Neural progenitor cell (in vitro differentiated cells): ENCODE data around the gene ATXN3. TPM values are rescaled to one million over a fixed set of nuclear protein-coding genes. Genes with fewer than 3 reads are reported as not detected.
"Not testable (repeated sequence)": the region's sequence is repeated elsewhere in the genome, so short reads cannot be mapped to it uniquely, and the experiment has no call there.

Source experiments
- DNase-seq: peaks from one replicate; pipeline ENCODE4 v3.0.0-alpha.2; 2016; ENCODE audit warnings: low spot score
- H2AFZ ChIP-seq: fragments of 200-600 bp; sonication (generic); replicated peaks from 2 replicates; pipeline ENCODE4 v1.6.1; 2016; ENCODE audit warnings: antibody characterized with exemption
- H3F3A ChIP-seq: fragments of 200-600 bp; sonication (generic); 2 replicates; pipeline ENCODE4 v1.6.1; 2016; ENCODE audit warnings: antibody characterized with exemption, low read depth
- H3K27ac ChIP-seq: fragments of 200-600 bp; sonication (generic); 2 replicates; pipeline ENCODE4 v1.5.1; 2016; ENCODE audit warnings: mild to moderate bottlenecking
- H3K27me3 ChIP-seq: fragments of 200-600 bp; sonication (generic); 2 replicates; pipeline ENCODE4 v1.6.1; 2016; ENCODE audit warnings: mild to moderate bottlenecking, moderate library complexity
- H3K36me3 ChIP-seq: fragments of 200-600 bp; sonication (generic); 2 replicates; pipeline ENCODE4 v1.5.1; 2016
- H3K4me1 ChIP-seq: fragments of 200-600 bp; sonication (generic); 2 replicates; pipeline ENCODE4 v1.6.1; 2016; ENCODE audit warnings: mixed run types
- H3K4me2 ChIP-seq: fragments of 200-600 bp; sonication (generic); 2 replicates; pipeline ENCODE4 v1.6.1; 2016
- H3K4me3 ChIP-seq: fragments of 200-600 bp; sonication (generic); 2 replicates; pipeline ENCODE4 v1.5.1; 2016
- H3K79me2 ChIP-seq: fragments of 200-600 bp; sonication (generic); 2 replicates; pipeline ENCODE4 v1.6.1; 2016; ENCODE audit warnings: low read depth
- H3K9ac ChIP-seq: fragments of 200-600 bp; sonication (generic); 2 replicates; pipeline ENCODE4 v1.6.1; 2016
- H3K9me3 ChIP-seq: fragments of 200-600 bp; sonication (generic); 2 replicates; pipeline ENCODE4 v1.5.1; 2016; ENCODE audit warnings: low read depth
- H4K20me1 ChIP-seq: fragments of 200-600 bp; sonication (generic); 2 replicates; pipeline ENCODE4 v1.6.1; 2016; ENCODE audit warnings: low read depth
- H3K27ac Mint-ChIP-seq: 3 replicates; pipeline ENCODE4 v1.8.0; 2021; ENCODE audit warnings: mixed read lengths
- H3K27me3 Mint-ChIP-seq: 2 replicates; pipeline ENCODE4 v1.8.0; 2022; ENCODE audit warnings: low read depth, mild to moderate bottlenecking, inconsistent platforms, moderate library complexity, mixed read lengths; ENCODE audit not compliant: insufficient read depth
- H3K36me3 Mint-ChIP-seq: 3 replicates; pipeline ENCODE4 v1.8.0; 2021; ENCODE audit warnings: mixed read lengths
- H3K4me1 Mint-ChIP-seq: 3 replicates; pipeline ENCODE4 v1.8.0; 2021; ENCODE audit warnings: mixed read lengths
- H3K4me3 Mint-ChIP-seq: 3 replicates; pipeline ENCODE4 v1.8.0; 2021; ENCODE audit warnings: mild to moderate bottlenecking, moderate library complexity, mixed read lengths
- H3K9me3 Mint-ChIP-seq: 3 replicates; pipeline ENCODE4 v1.8.0; 2020; ENCODE audit warnings: mixed read lengths
- CTCF ChIP-seq: fragments of 200-600 bp; sonication (generic); IDR thresholded peaks from 2 replicates; pipeline ENCODE4 v1.5.1; 2017; ENCODE audit warnings: antibody characterized with exemption, mild to moderate bottlenecking
- EZH2 ChIP-seq: fragments of 200-600 bp; sonication (generic); IDR thresholded peaks from 2 replicates; pipeline ENCODE4 v1.6.1; 2017; ENCODE audit warnings: antibody characterized with exemption, mild to moderate bottlenecking, moderate library complexity
- EZH2phosphoT487 ChIP-seq: fragments of 200-600 bp; sonication (generic); IDR thresholded peaks from 2 replicates; pipeline ENCODE4 v1.6.1; 2017; ENCODE audit warnings: antibody characterized with exemption
- total RNA-seq: library from RNA; depleted of rRNA; stranded (reverse); fragments of >200 nt; gene quantifications from 2 replicates; pipeline ENCODE4 v1.2.3, GENCODE V29; 2015; ENCODE audit warnings: low replicate concordance

The ATXN3 gene
- total RNA-seq, 1 donor from 2014 or later: 76.6 TPM

GRCh38 chr14:92049781-92050180 is 56.6 kb downstream of the ATXN3 start:
- Mint-ChIP-seq H3K27ac (no peak overlapping the region), H3K4me1 (no peaks in the 10 kb centered on the region), H3K9me3 (no peaks in the 10 kb centered on the region), H3K36me3 (peaks cover 17% of the 10 kb centered on the region), H3K27me3 (peaks cover 2% of the 10 kb centered on the region), H3K4me3 (no peak overlapping the region)
- H3K79me2 ChIP-seq: no peaks in the 10 kb centered on the region
- no peak for DNase-seq
- TF ChIP-seq CTCF: no peak
- no peak for TF ChIP-seq EZH2
- no peak for TF ChIP-seq EZH2phosphoT487
- H4K20me1 ChIP-seq: no peaks in the 10 kb centered on the region
- H3K9me3 ChIP-seq: no peaks in the 10 kb centered on the region
- no peaks in the 10 kb centered on the region for H3K36me3 ChIP-seq
- H3K27ac ChIP-seq: no peak overlapping the region
- no peak overlapping the region for H3K4me2 ChIP-seq
- no peak overlapping the region for H3K4me3 ChIP-seq
- H2AFZ ChIP-seq: no peak overlapping the region
- H3F3A ChIP-seq: no peaks in the 10 kb centered on the region
- H3K4me1 ChIP-seq: no peaks in the 10 kb centered on the region
- H3K9ac ChIP-seq: no peak overlapping the region
- H3K27me3 ChIP-seq: no peaks in the 10 kb centered on the region

- H3K4me1 Mint-ChIP-seq, H3K9me3 Mint-ChIP-seq, H3K27me3 Mint-ChIP-seq, H3K27ac ChIP-seq, H3K27ac Mint-ChIP-seq, H3K4me3 ChIP-seq, H3K36me3 ChIP-seq, H3K9ac ChIP-seq, H3K4me1 ChIP-seq, H3K9me3 ChIP-seq, H4K20me1 ChIP-seq, H3K4me2 ChIP-seq, DNase-seq, H3K79me2 ChIP-seq, H3K27me3 ChIP-seq, H3K4me3 Mint-ChIP-seq, H3F3A ChIP-seq, H2AFZ ChIP-seq: not testable (repeated sequence)
- peaks cover 17% of the 10 kb centered on the region for H3K36me3 Mint-ChIP-seq
These were observed 57.2 kb downstream of the ATXN3 start for GRCh38 chr14:92049221-92049620.

- H3K36me3 Mint-ChIP-seq: peaks cover 17% of the 10 kb centered on the region
- not testable (repeated sequence) for H3K4me1 ChIP-seq, H3K4me1 Mint-ChIP-seq, H3K4me3 ChIP-seq, H3K27ac ChIP-seq, H3F3A ChIP-seq, H3K79me2 ChIP-seq, H3K27me3 Mint-ChIP-seq, H3K4me2 ChIP-seq, H4K20me1 ChIP-seq, H2AFZ ChIP-seq, H3K9me3 ChIP-seq, H3K9me3 Mint-ChIP-seq, H3K27me3 ChIP-seq, H3K27ac Mint-ChIP-seq, H3K36me3 ChIP-seq, H3K9ac ChIP-seq, DNase-seq, H3K4me3 Mint-ChIP-seq
These were observed 60.5 kb downstream of the ATXN3 start for GRCh38 chr14:92045904-92046303.

GRCh38 chr14:92041766-92042165 is 64.6 kb downstream of the ATXN3 start:
- not testable (repeated sequence) for H3K9ac ChIP-seq, H3K9me3 Mint-ChIP-seq, H3K36me3 ChIP-seq, H3K27ac ChIP-seq, H4K20me1 ChIP-seq, H2AFZ ChIP-seq, H3K9me3 ChIP-seq, H3K36me3 Mint-ChIP-seq, DNase-seq, H3K27me3 ChIP-seq, H3K27me3 Mint-ChIP-seq, H3K4me3 ChIP-seq, H3K27ac Mint-ChIP-seq, H3K4me3 Mint-ChIP-seq, H3K4me2 ChIP-seq
- Histone ChIP-seq H3K79me2 (peaks cover 39% of the 10 kb centered on the region), H3K4me1 (peaks cover 12% of the 10 kb centered on the region), H3F3A (peaks cover 18% of the 10 kb centered on the region)
- peaks cover 16% of the 10 kb centered on the region for H3K4me1 Mint-ChIP-seq

- Mint-ChIP-seq H3K4me3 (no peak overlapping the region), H3K4me1 (peaks cover 19% of the 10 kb centered on the region), H3K9me3 (no peaks in the 10 kb centered on the region), H3K36me3 (peaks cover 5% of the 10 kb centered on the region), H3K27ac (no peak overlapping the region), H3K27me3 (no peaks in the 10 kb centered on the region)
- no peaks in the 10 kb centered on the region for H3K27me3 ChIP-seq
- no peak for DNase-seq
- no peak overlapping the region for H2AFZ ChIP-seq
- peaks cover 12% of the 10 kb centered on the region for H3K4me1 ChIP-seq
- H3K9ac ChIP-seq: no peak overlapping the region
- no peak for TF ChIP-seq CTCF
- no peak for TF ChIP-seq EZH2phosphoT487
- no peak for TF ChIP-seq EZH2
- H4K20me1 ChIP-seq: peaks cover 8% of the 10 kb centered on the region
- H3K4me3 ChIP-seq: peak overlapping the region; percentile 88
- no peaks in the 10 kb centered on the region for H3K36me3 ChIP-seq
- no peak overlapping the region for H3K27ac ChIP-seq
- peaks cover 45% of the 10 kb centered on the region for H3K79me2 ChIP-seq
- H3F3A ChIP-seq: peaks cover 18% of the 10 kb centered on the region
- H3K4me2 ChIP-seq: peak overlapping the region; percentile 96
- H3K9me3 ChIP-seq: no peaks in the 10 kb centered on the region
These were observed 65.2 kb downstream of the ATXN3 start for GRCh38 chr14:92041203-92041602.
